Nephron (organoid): ENCODE measurements around the gene PLP2.

Experiments
- H3K27ac Mint-ChIP-seq, 3 experiments: 2 replicates each; pipeline ENCODE4 v1.8.0; 2020; ENCODE audit warnings: mixed read lengths in 3 of 3, mild to moderate bottlenecking in 2 of 3, moderate library complexity in 1 of 3
- H3K27me3 Mint-ChIP-seq: 2 replicates; pipeline ENCODE4 v1.8.0; 2021; ENCODE audit warnings: low read depth, mild to moderate bottlenecking, moderate library complexity, mixed read lengths
- H3K36me3 Mint-ChIP-seq: 2 replicates; pipeline ENCODE4 v1.8.0; 2020; ENCODE audit warnings: low read depth, mixed read lengths
- H3K4me1 Mint-ChIP-seq: 2 replicates; pipeline ENCODE4 v1.8.0; 2020; ENCODE audit warnings: mixed read lengths
- H3K4me3 Mint-ChIP-seq, 3 experiments: 2 replicates each; pipeline ENCODE4 v1.8.0; 2020; ENCODE audit warnings: mild to moderate bottlenecking in 3 of 3, mixed read lengths in 3 of 3, moderate library complexity in 2 of 3
- H3K9me3 Mint-ChIP-seq: 2 replicates; pipeline ENCODE4 v1.8.0; 2020; ENCODE audit warnings: mixed read lengths
- TF ChIP-seq, protein P1 (sequence below), 3 experiments: fragments of 200-600 bp; sonication (generic); IDR thresholded peaks; one replicate each; pipeline ENCODE4 v1.5.0; 2021; ENCODE audit warnings: antibody characterized with exemption in 3 of 3; ENCODE audit not compliant: unreplicated experiment in 3 of 3

Gene PLP2

DNA sequence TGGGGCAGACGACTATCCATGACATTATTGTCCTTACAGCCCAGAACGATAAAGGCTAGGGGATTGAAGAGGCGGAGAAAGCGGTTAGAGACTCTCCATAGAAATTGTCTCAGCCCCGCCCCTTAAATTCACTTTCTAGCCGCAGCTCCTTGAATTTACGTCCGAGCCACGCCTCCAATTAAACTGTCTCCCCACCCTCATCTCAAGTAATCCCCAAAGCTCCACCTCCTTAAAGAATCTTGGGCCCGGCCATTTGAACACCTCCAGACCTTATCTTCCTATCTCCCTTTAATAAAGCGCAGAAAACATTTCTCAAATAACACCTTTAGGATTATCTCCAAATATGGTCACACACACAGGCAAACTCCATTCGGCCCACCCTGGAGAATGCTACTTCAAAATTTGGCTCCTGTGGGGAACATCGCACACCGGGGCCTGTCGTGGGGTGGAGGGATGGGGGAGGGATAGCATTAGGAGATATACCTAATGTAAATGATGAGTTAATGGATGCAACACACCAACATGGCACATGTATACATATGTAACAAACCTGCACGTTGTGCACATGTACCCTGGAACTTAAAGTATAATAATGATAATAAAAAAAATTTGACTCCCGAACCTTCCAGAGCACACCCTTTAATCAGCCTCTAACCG lies 16.3 kb upstream of the PLP2 start:
- TF ChIP-seq, protein P1, sequence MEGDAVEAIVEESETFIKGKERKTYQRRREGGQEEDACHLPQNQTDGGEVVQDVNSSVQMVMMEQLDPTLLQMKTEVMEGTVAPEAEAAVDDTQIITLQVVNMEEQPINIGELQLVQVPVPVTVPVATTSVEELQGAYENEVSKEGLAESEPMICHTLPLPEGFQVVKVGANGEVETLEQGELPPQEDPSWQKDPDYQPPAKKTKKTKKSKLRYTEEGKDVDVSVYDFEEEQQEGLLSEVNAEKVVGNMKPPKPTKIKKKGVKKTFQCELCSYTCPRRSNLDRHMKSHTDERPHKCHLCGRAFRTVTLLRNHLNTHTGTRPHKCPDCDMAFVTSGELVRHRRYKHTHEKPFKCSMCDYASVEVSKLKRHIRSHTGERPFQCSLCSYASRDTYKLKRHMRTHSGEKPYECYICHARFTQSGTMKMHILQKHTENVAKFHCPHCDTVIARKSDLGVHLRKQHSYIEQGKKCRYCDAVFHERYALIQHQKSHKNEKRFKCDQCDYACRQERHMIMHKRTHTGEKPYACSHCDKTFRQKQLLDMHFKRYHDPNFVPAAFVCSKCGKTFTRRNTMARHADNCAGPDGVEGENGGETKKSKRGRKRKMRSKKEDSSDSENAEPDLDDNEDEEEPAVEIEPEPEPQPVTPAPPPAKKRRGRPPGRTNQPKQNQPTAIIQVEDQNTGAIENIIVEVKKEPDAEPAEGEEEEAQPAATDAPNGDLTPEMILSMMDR (IDR thresholded peaks at IDR 0.05; ENCODE audit: unreplicated experiment in 3 of 3): no peak
- no peaks in the 10 kb centered on the region for H3K4me1 Mint-ChIP-seq
- H3K36me3 Mint-ChIP-seq: no peaks in the 10 kb centered on the region
- peaks cover 13% of the 10 kb centered on the region for H3K27me3 Mint-ChIP-seq
- H3K9me3 Mint-ChIP-seq: peaks cover 15% of the 10 kb centered on the region
- peak overlapping the region; percentile 81 to 92 (median 84) for H3K4me3 Mint-ChIP-seq
- peak overlapping the region; percentile 98 to 100 (median 99) for H3K27ac Mint-ChIP-seq

DNA sequence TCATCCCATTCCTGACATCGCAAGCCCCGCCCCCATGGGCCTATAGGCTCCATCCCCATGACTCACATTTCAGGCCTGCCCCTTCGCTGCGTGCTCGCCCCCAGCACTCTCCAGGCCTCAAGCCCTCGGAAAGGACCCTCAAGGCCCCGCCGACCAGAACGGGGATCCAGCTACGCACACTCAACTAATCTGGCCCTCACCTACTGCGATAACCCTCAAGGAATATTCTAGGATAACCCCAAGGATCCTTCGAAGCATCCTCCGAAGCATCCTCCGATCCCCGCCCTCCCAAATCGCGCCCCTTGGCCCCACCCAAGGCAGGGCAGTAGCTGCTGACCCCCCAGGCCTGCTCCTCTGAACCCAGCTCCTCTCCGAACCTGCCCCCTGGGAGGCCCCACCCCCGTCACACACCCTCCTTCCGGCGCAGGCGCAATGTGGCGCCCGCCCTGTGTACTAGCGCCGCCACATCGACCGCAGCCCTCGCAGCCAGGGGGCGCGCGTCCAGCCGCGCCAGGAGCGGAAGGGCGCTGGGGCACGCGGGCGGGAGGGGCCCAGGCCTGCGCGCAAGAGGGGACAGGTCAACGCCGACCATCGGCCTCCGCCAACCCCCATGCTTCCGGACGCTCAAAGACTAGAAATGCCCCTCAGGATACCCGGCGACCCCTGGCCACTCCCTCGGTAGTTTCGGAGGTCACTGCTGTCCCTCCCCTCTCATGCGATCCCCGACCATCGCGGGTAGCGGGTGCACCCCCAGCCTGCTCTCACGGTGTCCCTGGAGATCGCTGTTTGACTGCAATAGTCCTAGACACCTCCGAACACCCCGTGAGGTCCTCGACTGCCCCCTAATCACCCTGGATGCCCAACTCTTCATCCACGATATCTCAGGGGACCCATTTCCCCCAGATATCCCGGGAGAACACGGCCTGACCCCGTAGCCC lies 15.5 kb upstream of the PLP2 start:
- H3K36me3 Mint-ChIP-seq: no peaks in the 10 kb centered on the region
- no peaks in the 10 kb centered on the region for H3K4me1 Mint-ChIP-seq
- TF ChIP-seq, protein P1 (IDR thresholded peaks at IDR 0.05; ENCODE audit: unreplicated experiment in 3 of 3): peak; percentile 59 to 70 (median 64)
- peaks cover 13% of the 10 kb centered on the region for H3K27me3 Mint-ChIP-seq
- peak overlapping the region; percentile 98 to 100 (median 99) for H3K27ac Mint-ChIP-seq
- peak overlapping the region; percentile 81 to 92 (median 84) for H3K4me3 Mint-ChIP-seq
- peaks cover 12% of the 10 kb centered on the region for H3K9me3 Mint-ChIP-seq

DNA sequence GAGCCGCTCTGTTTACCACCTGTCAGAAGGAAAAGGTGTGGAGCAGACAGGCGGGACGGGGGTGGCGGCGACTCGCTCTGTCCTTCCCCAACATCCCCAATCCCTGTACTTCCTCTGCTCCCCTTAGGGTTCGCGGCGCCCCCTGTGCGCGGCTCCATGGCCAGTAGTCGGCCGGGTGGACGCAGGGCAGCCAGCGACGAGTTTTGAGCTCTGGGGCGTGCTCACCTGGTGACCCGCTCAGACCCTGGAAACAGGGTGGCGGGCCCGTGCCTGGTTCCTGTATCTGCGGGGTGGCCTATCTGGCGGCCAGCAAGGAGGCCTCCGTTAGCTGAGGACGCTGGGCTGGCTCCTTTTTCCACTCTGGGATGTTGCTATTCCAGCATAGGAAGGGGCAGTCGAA lies 14.5 kb upstream of the PLP2 start:
- H3K36me3 Mint-ChIP-seq: no peaks in the 10 kb centered on the region
- peak overlapping the region in 2 of 3 experiments; percentile 40 to 60 for H3K27ac Mint-ChIP-seq
- peaks cover 18% of the 10 kb centered on the region for H3K27me3 Mint-ChIP-seq
- H3K4me1 Mint-ChIP-seq: no peaks in the 10 kb centered on the region
- H3K9me3 Mint-ChIP-seq: peaks cover 9% of the 10 kb centered on the region
- TF ChIP-seq, protein P1 (IDR thresholded peaks at IDR 0.05; ENCODE audit: unreplicated experiment in 3 of 3): no peak
- peak overlapping the region; percentile 61 to 66 (median 63) for H3K4me3 Mint-ChIP-seq

DNA sequence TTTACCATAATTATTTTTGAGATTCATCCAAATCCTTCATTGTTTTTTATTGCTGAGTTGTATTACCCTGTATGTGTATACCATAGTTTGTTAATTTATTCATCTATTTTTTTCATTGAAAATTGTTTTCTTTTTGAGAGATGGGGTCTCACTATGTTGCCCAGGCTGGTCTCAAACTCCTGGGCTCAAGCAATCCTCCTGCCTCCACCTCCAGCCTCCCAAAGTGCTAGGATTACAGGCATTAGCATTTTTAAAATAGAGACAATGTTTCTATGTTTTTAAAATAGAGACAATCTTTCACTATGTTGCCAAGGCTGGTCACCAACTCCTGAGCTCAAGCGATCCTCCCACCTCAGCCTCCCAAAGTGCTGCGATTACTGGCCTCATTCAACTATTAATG lies 10.8 kb upstream of the PLP2 start:
- Mint-ChIP-seq H3K27ac (no peak overlapping the region), H3K36me3 (no peaks in the 10 kb centered on the region), H3K9me3 (peaks cover 3% of the 10 kb centered on the region), H3K27me3 (peaks cover 22% of the 10 kb centered on the region), H3K4me3 (no peak overlapping the region), H3K4me1 (peaks cover 6% of the 10 kb centered on the region)
- TF ChIP-seq, protein P1 (IDR thresholded peaks at IDR 0.05; ENCODE audit: unreplicated experiment in 3 of 3): no peak

DNA sequence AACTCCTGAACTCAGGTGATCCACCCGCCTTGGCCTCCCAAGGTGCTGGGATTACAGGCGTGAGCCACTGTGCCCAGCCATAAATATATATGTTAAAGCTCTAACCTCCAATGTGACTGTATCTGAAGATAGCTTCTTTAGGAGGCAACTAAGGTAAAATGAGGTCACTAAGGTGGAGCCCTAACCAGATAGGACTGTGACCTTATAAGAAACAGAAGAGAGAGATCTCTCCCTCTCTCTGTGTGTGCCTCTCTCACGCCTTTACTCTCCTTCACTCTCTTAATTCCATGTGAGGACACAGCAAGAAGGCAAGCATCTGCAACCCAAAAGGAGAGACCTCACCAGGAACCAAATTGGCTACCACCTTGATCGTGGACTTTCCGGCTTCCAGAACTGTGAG lies 10.1 kb upstream of the PLP2 start:
- Mint-ChIP-seq H3K4me1 (peaks cover 8% of the 10 kb centered on the region), H3K36me3 (no peaks in the 10 kb centered on the region), H3K27me3 (peaks cover 23% of the 10 kb centered on the region), H3K4me3 (peak overlapping the region; percentile 13 to 53 (median 25)), H3K27ac (peak overlapping the region in 1 of 3 experiments; percentile 18), H3K9me3 (peaks cover 5% of the 10 kb centered on the region)
- TF ChIP-seq, protein P1 (IDR thresholded peaks at IDR 0.05; ENCODE audit: unreplicated experiment in 3 of 3): no peak
